H1 (cell line): Measurements from ENCODE around the gene TLR9. TPM values are rescaled to one million over a fixed set of nuclear protein-coding genes. Genes with fewer than 3 reads are reported as not detected.

Experiments used
- CTCF ChIA-PET: fragments of 300-600 bp; sonication (Branson Sonifier 250); formaldehyde crosslinking; loops from one replicate; lab custom pipeline; 2021; ENCODE audit not compliant: partially characterized antibody; lab: Charles Lee
- POLR2A ChIA-PET: fragments of 300-600 bp; sonication (Branson Sonifier 250); formaldehyde crosslinking; loops from one replicate; lab custom pipeline; 2021; ENCODE audit warnings: inconsistent platforms; ENCODE audit not compliant: partially characterized antibody; lab: Charles Lee
- DNase-seq, 2 experiments: peaks; one replicate each; pipeline versions ENCODE4 v3.0.0 to v3.0.0-alpha.2; 2010 to 2022; ENCODE audit warnings: low spot score in 2 of 2, low read depth in 1 of 2, mixed read lengths in 1 of 2
- FAIRE-seq: peaks from 2 replicates; lab custom pipeline; 2011; peaks lifted over from hg19 to GRCh38; lab: Jason Lieb, UNC
- H2AFZ ChIP-seq: 2 replicates; pipeline ENCODE4 v1.8.1; 2012; ENCODE audit warnings: low read length, inconsistent platforms
- H2AK5ac ChIP-seq: 2 replicates; pipeline ENCODE4 v1.6.1; 2013; ENCODE audit warnings: low read depth, low read length
- H2BK120ac ChIP-seq: replicated peaks from 2 replicates; pipeline ENCODE3; 2013; ENCODE audit warnings: low read depth, low read length, inconsistent platforms
- H2BK12ac ChIP-seq: 2 replicates; pipeline ENCODE4 v1.6.1; 2013; ENCODE audit warnings: low read depth, low read length
- H2BK15ac ChIP-seq: 2 replicates; pipeline ENCODE4 v1.6.1; 2013; ENCODE audit warnings: low read length
- H2BK20ac ChIP-seq: 2 replicates; pipeline ENCODE4 v1.6.1; 2013; ENCODE audit warnings: low read length
- H2BK5ac ChIP-seq: 2 replicates; pipeline ENCODE4 v1.6.1; 2013; ENCODE audit warnings: low read depth, low read length
- H3K14ac ChIP-seq: 2 replicates; pipeline ENCODE4 v1.6.1; 2013; ENCODE audit warnings: inconsistent platforms; ENCODE audit not compliant: insufficient read length
- H3K18ac ChIP-seq: 2 replicates; pipeline ENCODE4 v1.6.1; 2013; ENCODE audit warnings: low read length; ENCODE audit errors: extremely low read depth
- H3K23ac ChIP-seq: 2 replicates; pipeline ENCODE4 v1.6.1; 2013; ENCODE audit warnings: inconsistent platforms; ENCODE audit not compliant: insufficient read length
- H3K23me2 ChIP-seq: 2 replicates; pipeline ENCODE4 v1.6.1; 2013; ENCODE audit warnings: low read depth, low read length
- H3K27ac ChIP-seq: 2 replicates; pipeline ENCODE4 v1.6.1; 2011; ENCODE audit warnings: low read depth, low read length, inconsistent platforms
- H3K27me3 ChIP-seq, 4 experiments: replicated peaks in 1 of 4; 1 replicate in 1 of 4; 2 replicates in 3 of 4; pipeline versions ENCODE4 v1.6.1 to v1.8.1; 2011 to 2013; ENCODE audit warnings: low read length in 3 of 4, mild to moderate bottlenecking in 3 of 4, inconsistent platforms in 2 of 4, mixed read lengths in 2 of 4, moderate library complexity in 1 of 4; ENCODE audit not compliant: control insufficient read depth in 3 of 4, insufficient read depth in 3 of 4; ENCODE audit errors: extremely low read depth in 1 of 4
- H3K36me3 ChIP-seq, 4 experiments: 2 replicates each; pipeline versions ENCODE4 v1.6.1 to v1.8.1; 2011 to 2013; ENCODE audit warnings: mild to moderate bottlenecking in 4 of 4, low read length in 3 of 4, moderate library complexity in 2 of 4, control low read depth in 1 of 4, inconsistent platforms in 1 of 4; ENCODE audit not compliant: insufficient read depth in 4 of 4, control insufficient read depth in 2 of 4
- H3K4ac ChIP-seq: replicated peaks from 2 replicates; pipeline ENCODE3; 2013; ENCODE audit warnings: low read length, low read depth, mixed read lengths, inconsistent platforms; ENCODE audit not compliant: insufficient read length
- H3K4me1 ChIP-seq, 4 experiments: replicated peaks in 1 of 4; 1 replicate in 1 of 4; 2 replicates in 3 of 4; pipeline versions ENCODE4 v1.6.1 to v1.8.1; 2011 to 2013; ENCODE audit warnings: low read length in 3 of 4, inconsistent platforms in 2 of 4, mixed read lengths in 1 of 4; ENCODE audit not compliant: insufficient read depth in 4 of 4, control insufficient read depth in 3 of 4
- H3K4me2 ChIP-seq, 2 experiments: 2 replicates each; pipeline versions ENCODE4 v1.6.1 to v1.8.1; 2011 to 2013; ENCODE audit warnings: low read depth in 2 of 2, low read length in 2 of 2, control low read depth in 1 of 2, inconsistent platforms in 1 of 2, mild to moderate bottlenecking in 1 of 2; ENCODE audit not compliant: insufficient read depth in 1 of 2
- H3K4me3 ChIP-seq, 4 experiments: fragments of 200-600, 300-600 bp in 1 of 4; sonication (generic), shearing (Covaris generic), sonication (Bioruptor Twin) in 1 of 4; 2 replicates each; pipeline versions ENCODE4 v1.5.1 to v1.8.1; 2011 to 2016; ENCODE audit warnings: low read length in 4 of 4, low read depth in 3 of 4, control low read depth in 2 of 4, inconsistent platforms in 2 of 4, mild to moderate bottlenecking in 2 of 4, mixed read lengths in 1 of 4, moderate library complexity in 1 of 4; ENCODE audit not compliant: insufficient read depth in 2 of 4; ENCODE audit errors: extremely low read depth in 1 of 4
- H3K56ac ChIP-seq: replicated peaks from 2 replicates; pipeline ENCODE3; 2013; ENCODE audit warnings: low read depth, mild to moderate bottlenecking, mixed read lengths, low read length, inconsistent platforms; ENCODE audit not compliant: insufficient read length
- H3K79me1 ChIP-seq: 2 replicates; pipeline ENCODE4 v1.6.1; 2013; ENCODE audit warnings: low read depth, low read length, control low read depth
- H3K79me2 ChIP-seq, 2 experiments: 2 replicates each; pipeline versions ENCODE4 v1.6.1 to v1.8.1; 2012 to 2013; ENCODE audit warnings: low read length in 2 of 2, mild to moderate bottlenecking in 2 of 2, inconsistent platforms in 1 of 2; ENCODE audit not compliant: insufficient read depth in 2 of 2, control insufficient read depth in 1 of 2
- H3K9ac ChIP-seq, 4 experiments: replicated peaks in 1 of 4; 1 replicate in 1 of 4; 2 replicates in 3 of 4; pipeline versions ENCODE4 v1.6.1 to v1.8.1; 2011 to 2013; ENCODE audit warnings: low read depth in 3 of 4, low read length in 3 of 4, control low read depth in 2 of 4, mild to moderate bottlenecking in 2 of 4, moderate library complexity in 2 of 4, inconsistent platforms in 1 of 4; ENCODE audit errors: extremely low read depth in 1 of 4
- H3K9me3 ChIP-seq, 2 experiments: 2 replicates each; pipeline versions ENCODE4 v1.6.1 to v1.8.1; 2012 to 2013; ENCODE audit warnings: mild to moderate bottlenecking in 2 of 2, moderate library complexity in 2 of 2, control low read depth in 1 of 2, inconsistent platforms in 1 of 2, low read depth in 1 of 2, low read length in 1 of 2, mixed read lengths in 1 of 2; ENCODE audit not compliant: insufficient read depth in 2 of 2
- H4K20me1 ChIP-seq, 2 experiments: replicated peaks in 1 of 2; 2 replicates each; pipeline versions ENCODE3 to v1.8.1; 2011 to 2013; ENCODE audit warnings: inconsistent platforms in 2 of 2, low read length in 2 of 2, mild to moderate bottlenecking in 1 of 2; ENCODE audit not compliant: insufficient read depth in 2 of 2, control insufficient read depth in 1 of 2
- H4K5ac ChIP-seq: 2 replicates; pipeline ENCODE4 v1.6.1; 2013; ENCODE audit warnings: low read length, low read depth, mixed read lengths, inconsistent platforms; ENCODE audit not compliant: insufficient read length
- H4K8ac ChIP-seq: 2 replicates; pipeline ENCODE4 v1.8.0; 2013; ENCODE audit warnings: mild to moderate bottlenecking, moderate library complexity, low read length, inconsistent platforms; ENCODE audit not compliant: insufficient read depth; ENCODE audit errors: extremely low read depth
- H4K91ac ChIP-seq: replicated peaks from 2 replicates; pipeline ENCODE3; 2013; ENCODE audit warnings: low read length, mixed read lengths, inconsistent platforms; ENCODE audit not compliant: insufficient read length
- CBX5 ChIP-seq: fragments of 300-800, 300-1000 bp; sonication (generic); IDR thresholded peaks from 2 replicates; pipeline ENCODE4 v1.7.1; 2016; ENCODE audit warnings: antibody characterized with exemption, low read length, low read depth
- TAF1 ChIP-seq: IDR thresholded peaks from 2 replicates; pipeline ENCODE4 v1.6.1; 2011; ENCODE audit warnings: mild to moderate bottlenecking, low read depth, low read length
- WGBS, 2 experiments: shearing (Covaris generic) in 1 of 2; methylation state at CpG; one replicate each; pipeline versions ENCODE4 v1.1.6 to v1.1.7; 2013 to 2015; ENCODE audit warnings: low lambda C conversion rate in 2 of 2, mixed read lengths in 2 of 2, inconsistent platforms in 1 of 2, low coverage in 1 of 2, missing lambda C conversion rate in 1 of 2; ENCODE audit not compliant: insufficient replicate concordance in 2 of 2, insufficient coverage in 1 of 2, insufficient read length in 1 of 2; ENCODE audit errors: extremely low coverage in 1 of 2, missing lambda C conversion rate in 1 of 2; 5-methylcytosine and 5-hydroxymethylcytosine counted together
- polyA plus RNA-seq, 7 experiments: library from polyadenylated mRNA; depleted of rRNA in 3 of 7; stranded (reverse) in 5 of 7; unstranded in 2 of 7; fragments of >200 nt in 5 of 7; fragments of 200-250 nt in 2 of 7; gene quantifications; 1 replicate in 5 of 7; 2 replicates in 1 of 7; 4 replicates in 1 of 7; pipeline versions ENCODE4 v1.2.1 to v1.2.3, GENCODE V29; 2011 to 2013; ENCODE audit warnings: missing spikeins in 2 of 7, mixed read lengths in 2 of 7
- total RNA-seq: library from RNA; stranded (reverse); fragmentation: NEBNext Ultra II Directional; extraction: Animal tissue kit (Norgen Biotek cat#: 25700); gene quantifications from 2 replicates; pipeline ENCODE4 v1.2.1, GENCODE V29; 2021

TLR9 gene
- total and polyA plus RNA-seq, 2 of the 8 experiments (the other 6 are each of a cell fraction or from before 2014, with no cell fraction given) = 0.05 TPM; not detected in 1

DNA sequence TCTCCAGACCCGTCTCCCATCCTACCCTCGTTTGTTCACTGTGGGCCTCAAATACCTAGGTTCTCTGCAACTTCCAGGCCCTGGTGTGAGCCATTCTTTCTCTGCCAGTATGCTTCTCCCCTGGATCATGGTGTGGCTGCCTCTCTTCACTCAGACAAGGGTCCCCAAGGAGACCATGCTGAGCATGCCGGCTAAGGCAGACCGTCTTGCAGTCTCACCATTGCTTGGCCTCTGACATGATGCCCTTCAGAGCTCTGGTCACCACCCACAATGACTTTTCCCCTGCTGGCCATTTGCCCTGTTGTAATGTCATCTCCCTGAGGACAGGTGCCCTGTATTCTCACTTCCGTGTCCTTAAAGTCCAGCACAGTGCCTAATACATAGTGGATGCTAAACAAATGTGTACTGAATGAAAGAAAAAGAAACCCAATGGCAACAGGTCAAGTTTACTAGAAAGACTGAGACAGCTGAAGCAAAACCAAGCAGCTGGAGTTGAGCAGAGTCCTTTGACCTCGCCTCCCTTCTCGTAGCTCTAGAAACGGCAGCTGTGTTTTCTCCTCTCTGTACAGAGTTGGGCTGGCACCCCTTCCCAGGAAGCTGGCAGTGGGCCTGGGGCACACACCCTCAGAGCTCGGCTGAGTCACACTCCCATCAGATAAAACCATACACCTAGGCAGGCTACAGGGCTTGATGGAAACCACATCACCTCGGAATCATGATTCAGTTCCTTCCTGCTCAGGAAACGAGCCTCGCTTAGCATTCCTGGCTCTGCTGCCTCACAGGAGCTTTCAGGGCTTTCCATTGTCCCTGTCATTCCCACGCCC lies 8.6 kb downstream of the TLR9 start:
- H3K9me3 ChIP-seq = no peaks in the 10 kb centered on the region
- no peaks in the 10 kb centered on the region for H3K23me2 ChIP-seq
- H2BK12ac ChIP-seq = no peak overlapping the region
- no peak overlapping the region for H3K4me3 ChIP-seq
- H3K23ac ChIP-seq = no peak overlapping the region
- no peak overlapping the region for H4K5ac ChIP-seq
- 85% methylated on average over 13 of the region's 13 CpGs; no CpG with 5 or more reads in 1 of the 2 experiments for WGBS, 2 experiments
- TF ChIP-seq TAF1 = no peak
- TF ChIP-seq CBX5 = no peak
- no peaks in the 10 kb centered on the region for H3K79me1 ChIP-seq
- no peaks in the 10 kb centered on the region for H3K27me3 ChIP-seq
- no peak overlapping the region for H3K18ac ChIP-seq
- H2AFZ ChIP-seq = no peak overlapping the region
- no peak overlapping the region; the same call in 1 of the 2 replicates for H4K8ac ChIP-seq
- no peak overlapping the region for H2BK20ac ChIP-seq
- H3K14ac ChIP-seq = no peak overlapping the region
- H3K27ac ChIP-seq = no peak overlapping the region
- no peak for FAIRE-seq
- H3K79me2 ChIP-seq = no peaks in the 10 kb centered on the region
- ChIA-PET POLR2A (interaction anchor here (0.7 to 1.5 kb wide), 5 partner anchors 11 to 215 kb away, joined by 3 to 4 read pairs (median 3); partner anchors contain the start of gene WDR82), CTCF (interaction anchor here (0.9 to 20.4 kb wide), 9 partner anchors 9 to 229 kb away, joined by 4 to 336 read pairs (median 4); partner anchors contain the start of genes TLR9 and TWF2)
- H2AK5ac ChIP-seq = no peak overlapping the region
- no peak overlapping the region for H3K9ac ChIP-seq
- no peak overlapping the region for H4K91ac ChIP-seq
- no peak overlapping the region for H2BK120ac ChIP-seq
- H3K4ac ChIP-seq = no peak overlapping the region
- DNase-seq = no peak
- no peak overlapping the region for H3K56ac ChIP-seq
- no peak overlapping the region for H2BK15ac ChIP-seq
- peaks cover 11 to 34% (median 28%) of the 10 kb centered on the region in 4 experiments; a peak in 6 of 8 replicates for H3K36me3 ChIP-seq
- H3K4me1 ChIP-seq = peaks cover 0 to 2% (median 0%) of the 10 kb centered on the region in 4 experiments; a peak in 2 of 7 replicates
- no peak overlapping the region for H3K4me2 ChIP-seq
- H2BK5ac ChIP-seq = no peak overlapping the region
- peaks cover 0 to 2% of the 10 kb centered on the region in 2 experiments for H4K20me1 ChIP-seq
